HG03457 (cell line): Measurements from ENCODE around the gene PSMB1.
"Not testable (repeated sequence)": the region's sequence is repeated elsewhere in the genome, so short reads cannot be mapped to it uniquely, and the experiment has no call there.

Source experiments
- ATAC-seq: cut with Tn5 transposase; IDR thresholded peaks from one replicate; pipeline ENCODE4 v1.9.1; 2021; ENCODE audit warnings: moderate number of reproducible peaks; ENCODE audit not compliant: unreplicated experiment

PSMB1 gene

GRCh38 chr6:170536671-170537070 lies 16.4 kb downstream of the PSMB1 start:
- no peak for ATAC-seq

DNA sequence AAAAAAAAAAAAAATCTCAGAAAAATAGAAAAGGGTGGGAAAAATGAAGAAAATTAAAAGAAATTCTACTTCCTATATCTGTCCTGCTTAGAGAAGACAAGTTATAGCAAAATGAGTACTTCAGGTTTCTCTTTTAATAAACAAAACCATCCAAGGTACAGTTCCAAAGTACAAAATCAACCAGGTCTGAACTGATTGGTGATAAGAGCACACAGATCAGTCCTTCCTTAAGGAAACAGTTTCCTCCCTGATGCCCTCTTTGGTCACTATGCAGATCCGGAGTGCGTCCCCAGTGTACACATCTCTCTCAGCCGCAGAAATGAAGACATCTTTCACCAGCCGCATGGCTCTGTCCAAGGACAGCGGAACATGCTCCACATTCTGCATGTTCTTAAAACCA lies 18.1 kb downstream of the PSMB1 start:
- ATAC-seq = no peak

DNA sequence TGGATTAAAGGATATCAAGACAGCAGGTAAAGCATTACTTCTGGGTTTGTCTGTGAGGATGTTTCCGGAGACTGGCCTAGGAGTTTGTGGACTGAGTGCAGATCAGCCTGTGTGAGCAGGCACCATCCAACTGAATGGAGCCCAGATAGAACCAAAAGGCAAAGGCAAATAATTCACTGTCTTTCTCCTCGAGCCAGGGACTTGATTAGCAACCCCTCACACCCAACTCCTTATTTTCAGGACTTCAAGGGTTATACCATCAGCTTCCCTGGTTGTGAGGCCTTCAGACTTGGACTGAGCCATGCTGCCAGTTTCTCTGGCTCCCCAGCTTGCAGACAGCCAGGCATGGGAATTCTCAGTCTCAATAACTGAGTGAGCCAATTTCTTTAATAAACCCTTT lies 19.3 kb downstream of the PSMB1 start:
- ATAC-seq = no peak

GRCh38 chr6:170532867-170533488 lies 20.1 kb downstream of the PSMB1 start:
- no peak for ATAC-seq

DNA sequence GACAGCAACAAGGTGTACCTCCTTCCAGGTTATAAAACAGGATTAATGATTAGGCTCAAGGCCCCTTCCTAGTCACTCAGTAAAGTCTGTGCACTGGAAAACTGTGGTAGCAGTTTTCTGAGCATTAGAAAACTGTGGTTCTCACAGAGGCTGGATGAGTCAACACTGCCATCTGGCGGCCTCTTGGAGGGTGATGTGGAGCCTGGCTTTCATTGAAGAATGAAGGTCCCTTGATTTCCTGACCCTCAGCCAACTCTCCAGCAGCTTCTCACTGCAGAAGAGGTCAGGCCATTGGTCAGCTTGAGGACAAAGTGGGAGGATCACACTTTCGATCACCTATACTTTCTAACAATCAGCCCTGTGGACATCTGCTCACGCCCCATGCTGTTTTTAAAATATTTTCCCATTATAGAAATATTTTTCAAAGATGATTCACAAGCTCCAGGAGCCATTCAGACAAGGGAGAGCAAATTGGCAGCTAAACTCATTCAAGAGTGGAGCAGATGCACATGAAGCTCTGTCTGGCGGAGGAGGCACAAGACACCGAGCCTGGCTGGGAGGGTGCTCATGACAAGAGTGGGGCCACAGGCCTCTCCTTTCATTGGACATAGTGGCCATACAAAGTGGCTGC lies 23.2 kb downstream of the PSMB1 start:
- ATAC-seq = peak; percentile 86

GRCh38 chr6:170527995-170528394 lies 25.1 kb downstream of the PSMB1 start:
- ATAC-seq = not testable (repeated sequence)

DNA sequence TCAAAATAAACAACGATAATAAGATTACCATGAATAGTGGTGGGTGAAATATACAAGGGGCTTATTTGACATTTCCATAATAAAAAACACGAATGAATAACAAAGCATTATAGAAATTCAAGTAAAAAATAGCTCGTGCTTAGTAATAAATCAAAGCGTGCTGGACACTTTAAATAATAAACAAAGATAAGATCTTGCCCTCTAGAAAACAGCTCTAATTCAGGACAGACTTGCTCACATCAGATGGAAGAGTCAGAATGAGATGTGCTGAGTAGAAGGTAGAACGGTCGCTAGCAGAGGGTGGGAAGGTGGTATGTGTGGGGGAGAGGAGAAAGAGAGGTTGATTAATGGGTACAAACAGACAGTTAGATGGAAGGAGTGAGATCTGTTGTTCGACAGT lies 27.3 kb downstream of the PSMB1 start:
- no peak for ATAC-seq

DNA sequence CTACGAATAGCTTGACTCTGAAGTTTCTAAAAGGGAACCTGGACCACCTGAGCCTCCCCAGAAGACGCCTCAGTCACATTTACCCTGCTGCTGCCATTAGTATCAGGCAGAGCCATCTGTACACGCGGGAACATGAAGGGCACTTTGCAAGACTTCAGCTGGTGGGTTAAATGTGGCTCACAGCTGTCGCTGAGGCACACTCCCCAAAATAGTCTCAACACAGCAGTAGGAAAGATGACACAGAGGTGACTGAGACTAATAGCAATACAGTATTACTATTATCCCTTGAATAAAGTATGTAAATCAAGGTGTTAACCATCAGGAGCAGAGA lies 29.0 kb downstream of the PSMB1 start:
- ATAC-seq = no peak

GRCh38 chr6:170523256-170524171 lies 29.6 kb downstream of the PSMB1 start:
- no peak for ATAC-seq

- ATAC-seq = no peak
Measured at GRCh38 chr6:170522565-170523183, 30.4 kb downstream of the PSMB1 start.

GRCh38 chr6:170516783-170517616 lies 36.1 kb downstream of the PSMB1 start:
- ATAC-seq = peak; percentile 98

GRCh38 chr6:170514908-170515307 lies 38.2 kb downstream of the PSMB1 start:
- ATAC-seq = no peak

GRCh38 chr6:170512249-170512648 lies 40.9 kb downstream of the PSMB1 start:
- no peak for ATAC-seq

DNA sequence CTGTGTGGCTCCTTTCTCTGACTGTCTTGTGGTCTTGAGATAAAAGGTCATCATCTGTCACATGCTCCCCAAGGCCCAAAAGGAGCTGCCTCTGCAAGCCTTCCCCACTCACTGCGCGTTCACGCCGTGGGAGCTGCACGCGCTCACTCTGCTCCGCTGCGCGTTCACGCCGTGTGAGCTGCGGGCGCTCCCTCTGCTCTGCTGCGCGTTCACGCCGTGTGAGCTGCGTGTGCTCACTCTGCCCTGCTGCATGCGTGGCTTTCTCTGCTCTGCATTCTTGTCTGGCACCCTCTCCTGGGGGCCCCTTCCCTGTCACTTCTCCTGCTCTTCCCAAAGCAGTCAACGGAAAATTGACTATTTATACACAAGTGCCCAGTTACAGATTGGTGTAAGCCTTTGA lies 42.5 kb downstream of the PSMB1 start:
- ATAC-seq = no peak

- no peak for ATAC-seq
Measured at GRCh38 chr6:170509723-170510018, 43.4 kb downstream of the PSMB1 start.

DNA sequence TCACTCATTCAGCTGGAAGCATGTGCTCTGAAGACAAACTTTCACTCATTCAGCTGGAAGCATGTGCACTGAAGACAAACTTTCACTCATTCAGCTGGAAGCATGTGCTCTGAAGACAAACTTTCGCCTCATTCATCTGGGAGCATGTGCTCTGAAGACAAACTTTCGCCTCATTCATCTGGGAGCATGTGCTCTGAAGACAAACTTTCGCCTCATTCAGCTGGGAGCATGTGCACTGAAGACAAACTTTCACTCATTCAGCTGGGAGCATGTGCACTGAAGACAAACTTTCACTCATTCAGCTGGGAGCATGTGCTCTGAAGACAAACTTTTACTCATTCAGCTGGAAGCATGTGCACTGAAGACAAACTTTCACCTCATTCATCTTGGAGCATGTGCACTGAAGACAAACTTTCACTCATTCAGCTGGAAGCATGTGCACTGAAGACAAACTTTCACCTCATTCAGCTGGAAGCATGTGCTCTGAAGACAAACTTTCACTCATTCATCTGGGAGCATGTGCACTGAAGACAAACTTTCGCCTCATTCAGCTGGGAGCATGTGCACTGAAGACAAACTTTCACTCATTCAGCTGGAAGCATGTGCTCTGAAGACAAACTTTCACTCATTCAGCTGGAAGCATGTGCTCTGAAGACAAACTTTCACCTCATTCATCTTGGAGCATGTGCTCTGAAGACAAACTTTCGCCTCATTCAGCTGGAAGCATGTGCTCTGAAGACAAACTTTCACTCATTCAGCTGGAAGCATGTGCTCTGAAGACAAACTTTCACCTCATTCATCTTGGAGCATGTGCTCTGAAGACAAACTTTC lies 44.0 kb downstream of the PSMB1 start:
- not testable (repeated sequence) for ATAC-seq

GRCh38 chr6:170508275-170508674 lies 44.8 kb downstream of the PSMB1 start:
- not testable (repeated sequence) for ATAC-seq

DNA sequence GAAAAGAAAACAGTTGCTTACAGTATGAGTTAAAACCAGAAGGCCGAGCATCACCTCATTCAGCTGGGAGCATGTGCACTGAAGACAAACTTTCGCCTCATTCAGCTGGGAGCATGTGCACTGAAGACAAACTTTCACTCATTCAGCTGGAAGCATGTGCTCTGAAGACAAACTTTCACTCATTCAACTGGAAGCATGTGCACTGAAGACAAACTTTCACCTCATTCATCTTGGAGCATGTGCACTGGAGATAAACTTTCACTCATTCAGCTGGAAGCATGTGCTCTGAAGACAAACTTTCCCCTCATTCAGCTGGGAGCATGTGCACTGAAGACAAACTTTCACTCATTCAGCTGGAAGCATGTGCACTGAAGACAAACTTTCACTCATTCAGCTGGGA lies 45.4 kb downstream of the PSMB1 start:
- not testable (repeated sequence) for ATAC-seq

- ATAC-seq = no peak
Measured at GRCh38 chr6:170506446-170506845, 46.7 kb downstream of the PSMB1 start.

- ATAC-seq = no peak
Measured at GRCh38 chr6:170505306-170505705, 47.8 kb downstream of the PSMB1 start.
